Uterine smooth muscle cell (primary cell): ENCODE data around the gene ZBTB17. TPM values are rescaled to one million over a fixed set of nuclear protein-coding genes. Genes with fewer than 3 reads are reported as not detected.

Source experiments
- total RNA-seq: library from RNA; depleted of rRNA; stranded (reverse); fragments of >200 nt; gene quantifications from 2 replicates; pipeline ENCODE4 v1.2.3, GENCODE V29; 2014

Gene ZBTB17
- total RNA-seq = 44.0 and 47.1 TPM in 2 replicates

DNA sequence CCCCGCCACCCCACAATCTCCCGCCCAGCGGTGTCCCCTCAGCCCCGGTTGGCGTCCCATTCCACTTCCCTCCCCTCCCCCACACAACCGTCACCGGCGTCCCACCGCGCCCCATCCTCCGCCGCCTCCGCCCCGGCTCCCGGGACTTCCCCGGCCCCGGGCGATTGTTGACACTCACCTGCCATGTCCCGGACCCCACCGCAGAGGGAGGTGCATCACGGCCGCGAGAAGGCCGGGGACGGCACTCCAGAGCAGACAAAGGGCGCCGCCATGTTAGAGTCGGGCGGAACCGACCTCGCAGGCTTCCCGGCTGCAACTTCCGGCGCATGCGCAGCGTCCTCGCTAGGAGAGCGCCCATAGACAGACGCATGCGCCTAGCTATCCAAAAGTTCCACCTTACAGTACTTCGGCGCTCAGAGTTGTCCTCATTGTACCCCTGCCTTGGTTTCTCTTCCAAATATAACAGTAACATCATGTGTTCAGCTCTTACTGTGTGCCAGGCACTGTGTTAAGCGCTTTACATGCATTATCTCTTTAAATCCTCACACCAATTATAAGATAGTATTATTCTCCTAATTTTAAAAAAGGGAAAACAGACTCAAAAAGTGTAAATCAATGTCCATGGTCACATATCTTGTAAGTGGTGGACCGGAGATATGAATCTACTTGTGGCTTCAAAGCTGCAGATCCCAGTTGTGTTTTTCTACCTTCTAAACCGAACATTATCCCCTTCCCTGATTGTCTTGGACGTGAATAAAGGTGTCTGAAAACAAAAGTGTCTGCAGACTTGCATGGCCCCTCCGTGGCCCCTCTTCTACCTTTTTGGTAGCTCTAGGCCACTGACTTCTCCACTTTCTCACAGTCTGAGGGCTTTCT is at the start of gene ZBTB17:
ZBTB17 (minus strand) TSS at position 297 of the 876 bp plus-strand sequence. CDS start 27,606 bp downstream, outside the sequence.

DNA sequence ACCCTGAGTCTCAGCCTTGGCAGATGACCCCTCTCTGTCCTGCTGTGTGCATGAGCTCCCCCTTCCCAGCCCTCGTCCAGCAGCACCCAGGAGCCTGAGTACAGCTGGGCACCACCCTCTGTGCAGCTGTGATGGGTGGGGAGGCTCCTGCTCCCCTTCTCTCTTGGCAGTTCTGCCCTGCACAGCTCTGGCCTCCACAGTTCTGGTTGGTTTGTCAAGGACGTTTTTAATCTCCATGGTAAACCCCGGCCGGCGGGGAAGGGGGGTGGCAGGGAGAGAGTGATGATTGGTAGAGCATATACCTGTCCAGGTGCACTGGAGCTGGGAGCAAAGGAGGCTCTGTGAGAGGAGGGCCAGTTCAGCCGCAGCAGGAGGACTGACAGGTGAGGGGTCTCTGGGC is 45.8 kb upstream of the ZBTB17 start, which contains the start of gene CLCNKA:
CLCNKA (plus strand) TSS at position 356 of the 400 bp plus-strand sequence. CDS start 584 bp downstream, outside the sequence.

DNA sequence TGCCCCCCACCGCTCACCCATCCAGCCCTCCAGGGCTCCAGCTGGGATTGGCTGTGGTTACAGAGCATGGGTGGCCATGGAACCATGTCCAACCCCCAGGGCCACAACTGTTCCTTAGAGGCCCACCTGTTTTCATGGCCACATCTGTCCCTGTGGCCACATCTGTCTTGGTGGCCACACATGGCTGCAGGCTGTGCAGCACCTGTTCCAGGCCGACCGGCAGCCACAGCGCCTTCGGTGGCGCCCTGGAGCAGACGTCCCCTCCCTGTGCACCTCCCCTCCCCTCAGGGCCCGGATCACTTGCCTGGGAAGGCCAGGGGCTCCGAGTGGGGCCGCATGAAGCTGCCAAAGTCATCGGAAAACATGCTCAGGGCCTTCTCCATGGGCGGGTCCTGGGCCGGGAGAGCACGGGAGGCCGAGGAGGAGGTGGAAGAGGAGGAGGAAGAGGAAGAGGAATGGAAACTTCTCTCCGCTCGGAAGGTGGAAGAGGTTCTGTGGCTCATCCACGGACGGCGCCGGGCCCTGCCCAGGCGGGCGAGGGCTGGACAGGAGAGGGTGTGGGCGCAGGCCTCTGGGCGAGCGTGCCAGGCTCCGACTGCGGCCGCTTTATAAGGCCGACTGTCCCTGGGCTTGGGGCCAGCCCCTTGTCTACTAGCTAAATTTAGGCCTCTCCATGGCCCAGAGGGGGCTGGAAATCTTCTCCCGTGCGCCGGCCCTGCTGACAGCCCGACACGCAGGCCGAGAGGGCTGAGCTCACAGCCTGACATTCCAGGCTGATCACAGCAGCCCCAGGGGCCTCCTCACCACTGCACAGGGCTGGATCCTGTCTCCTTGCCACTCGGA is 41.8 kb upstream of the ZBTB17 start, which contains the start of gene HSPB7:
HSPB7 (minus strand) TSS at position 583 of the 843 bp plus-strand sequence; CDS start at position 503, 80 bp downstream.

Other genes with a start within 250 kb of the ZBTB17 start
- 0.44 and 0.62 TPM in 2 replicates for gene SLC25A34, start 239.8 kb downstream of the ZBTB17 start, total RNA-seq
- not detected in 2 replicates for gene TMEM82, start 233.6 kb downstream of the ZBTB17 start, total RNA-seq
- gene FBLIM1, start 217.3 kb downstream of the ZBTB17 start, total RNA-seq = 54.5 and 73.2 TPM in 2 replicates
- gene UQCRHL, start 168.5 kb downstream of the ZBTB17 start, total RNA-seq = 2.4 and 2.6 TPM in 2 replicates
- gene SPEN, start 128.4 kb downstream of the ZBTB17 start, total RNA-seq = 20.3 and 23.6 TPM in 2 replicates
- gene SRARP, start 28.1 kb upstream of the ZBTB17 start, total RNA-seq = not detected in 2 replicates
- gene HSPB7, start 41.9 kb upstream of the ZBTB17 start, total RNA-seq = 2.3 and 13.5 TPM in 2 replicates
- gene CLCNKA, start 45.9 kb upstream of the ZBTB17 start, total RNA-seq = not detected in 2 replicates
- gene CLCNKB, start 67.7 kb upstream of the ZBTB17 start, total RNA-seq = under 0.01 and 0.12 TPM in 2 replicates
- 0.33 and 0.50 TPM in 2 replicates for gene FAM131C, start 97.5 kb upstream of the ZBTB17 start, total RNA-seq
- gene EPHA2, start 180.0 kb upstream of the ZBTB17 start, total RNA-seq = 30.3 and 38.4 TPM in 2 replicates
- gene ARHGEF19, start 236.6 kb upstream of the ZBTB17 start, total RNA-seq = 3.8 and 7.7 TPM in 2 replicates